Measurements from ENCODE around the gene CXCL3.

The CXCL3 gene

DNA sequence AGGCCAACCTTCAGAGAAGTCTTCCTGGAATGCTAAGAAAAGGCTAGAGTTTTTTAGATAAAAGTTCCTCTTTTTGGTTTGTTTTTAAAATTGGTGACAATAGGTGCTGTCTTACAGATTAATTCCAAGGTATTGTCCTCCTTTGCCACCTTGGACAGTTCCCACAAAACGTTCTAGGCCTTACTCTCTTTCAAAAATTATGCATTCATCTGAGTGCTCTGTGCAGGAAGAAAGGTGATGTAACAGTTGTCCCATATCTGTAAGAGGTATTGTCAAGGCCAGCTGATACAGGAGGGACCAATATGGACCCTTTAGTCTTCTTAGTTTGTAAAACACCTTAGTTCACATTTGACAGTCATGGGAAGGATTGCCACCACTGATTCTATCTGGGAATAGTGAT, 24.2 kb downstream of the CXCL3 start:
- DNase-seq (ENCODE audit: low read depth, low spot score): peak; percentile 26

DNA sequence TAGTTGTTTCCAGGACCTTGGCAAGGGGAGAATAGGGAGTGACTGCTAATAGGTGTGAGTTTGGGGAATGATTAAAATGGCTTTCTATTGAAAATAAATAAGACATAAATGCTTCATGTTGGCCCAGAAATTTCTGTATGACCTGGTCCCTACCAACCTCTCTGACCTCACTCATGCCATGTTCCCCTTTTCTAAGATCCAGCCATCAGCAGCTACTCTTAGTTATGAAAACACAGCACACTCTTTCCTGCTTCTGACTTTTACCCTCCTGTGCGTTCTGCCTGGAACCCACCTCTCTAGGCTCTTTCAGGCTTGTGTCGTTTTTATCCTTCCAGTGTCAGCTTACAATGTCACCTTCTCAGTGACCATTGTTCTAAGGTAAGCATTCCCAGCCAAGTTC, 25.2 kb downstream of the CXCL3 start:
- DNase-seq (ENCODE audit: low read depth, low spot score): no peak

DNA sequence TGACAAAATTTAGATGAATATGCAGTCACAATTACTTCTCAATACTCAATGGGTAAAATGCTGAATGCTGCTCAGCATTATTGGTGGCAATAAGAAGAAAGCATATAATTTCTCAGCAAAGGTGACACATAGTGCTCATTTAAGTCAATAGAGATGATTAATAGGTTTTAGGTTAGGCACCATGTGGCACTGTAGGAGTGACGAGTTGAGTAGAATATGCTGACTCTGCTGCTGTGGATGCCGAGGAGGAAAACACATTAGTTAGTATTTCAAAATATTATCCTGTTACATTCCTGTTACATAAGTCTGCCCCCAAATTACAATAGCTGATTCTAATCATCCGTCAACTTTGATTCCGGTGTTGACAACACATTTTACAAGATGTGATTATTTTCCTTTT, 26.4 kb downstream of the CXCL3 start:
- no peak for DNase-seq (ENCODE audit: low read depth, low spot score)

DNA sequence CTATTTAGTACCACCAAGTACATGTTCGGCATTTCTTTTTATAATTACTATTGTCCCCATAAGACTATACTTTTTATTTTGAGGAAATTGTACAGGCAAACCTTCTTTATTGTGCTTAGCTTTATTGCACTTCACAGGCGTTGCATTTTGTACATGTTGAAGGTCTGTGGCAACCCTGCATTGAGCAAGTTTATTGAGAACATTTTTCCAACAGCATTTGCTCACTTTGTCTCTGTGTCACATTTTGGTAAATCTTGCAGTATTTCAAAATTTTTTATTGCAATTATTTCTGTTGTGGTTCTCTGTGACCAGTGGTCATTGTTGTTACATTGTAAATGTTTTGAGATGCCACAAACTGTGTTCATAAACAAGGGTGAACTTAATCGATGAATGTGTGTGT, 29.2 kb downstream of the CXCL3 start:
- no peak for DNase-seq (ENCODE audit: low read depth, low spot score)

DNA sequence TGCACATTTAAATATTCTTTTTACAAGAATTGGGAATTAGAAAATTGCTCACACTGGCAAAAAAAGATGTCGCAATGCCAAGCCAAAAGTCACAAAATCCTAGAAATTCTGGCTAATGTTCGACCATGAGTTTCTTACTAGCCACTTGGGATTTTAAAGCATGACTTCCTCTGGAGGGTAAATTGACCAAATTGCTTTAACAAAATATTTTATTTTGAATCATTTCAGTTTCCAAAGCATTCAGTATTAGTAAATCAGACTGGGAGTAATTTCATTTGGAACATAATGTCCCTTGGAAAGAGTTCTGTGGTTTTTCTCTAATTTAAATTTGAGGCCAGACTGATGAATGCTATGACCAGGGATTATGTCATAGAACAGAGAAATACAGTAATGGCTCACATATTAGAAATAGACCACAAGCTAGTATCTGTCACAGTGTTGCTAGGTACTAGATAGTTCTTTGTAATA, 32.4 kb downstream of the CXCL3 start:
- DNase-seq (ENCODE audit: low read depth, low spot score): peak; percentile 56

DNA sequence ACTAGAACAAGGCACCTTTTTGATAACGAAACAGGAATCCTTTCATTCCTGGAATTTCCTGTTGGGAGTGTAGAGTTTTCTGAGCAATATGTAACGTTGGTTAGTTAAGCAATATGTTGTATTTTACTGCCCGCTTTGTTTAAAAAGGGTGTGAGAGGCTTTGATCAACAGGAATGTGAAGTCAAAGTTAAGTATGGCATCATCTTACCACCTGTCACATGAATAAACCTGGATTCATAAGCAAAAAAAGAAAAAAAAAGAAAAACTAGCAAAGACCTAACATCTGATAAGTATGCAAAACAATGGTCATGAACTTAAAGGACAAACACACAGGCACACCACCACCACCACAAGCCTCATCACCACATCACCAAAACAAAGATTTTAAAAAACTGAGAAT, 33.0 kb downstream of the CXCL3 start:
- DNase-seq (ENCODE audit: low read depth, low spot score): peak; percentile 11

DNA sequence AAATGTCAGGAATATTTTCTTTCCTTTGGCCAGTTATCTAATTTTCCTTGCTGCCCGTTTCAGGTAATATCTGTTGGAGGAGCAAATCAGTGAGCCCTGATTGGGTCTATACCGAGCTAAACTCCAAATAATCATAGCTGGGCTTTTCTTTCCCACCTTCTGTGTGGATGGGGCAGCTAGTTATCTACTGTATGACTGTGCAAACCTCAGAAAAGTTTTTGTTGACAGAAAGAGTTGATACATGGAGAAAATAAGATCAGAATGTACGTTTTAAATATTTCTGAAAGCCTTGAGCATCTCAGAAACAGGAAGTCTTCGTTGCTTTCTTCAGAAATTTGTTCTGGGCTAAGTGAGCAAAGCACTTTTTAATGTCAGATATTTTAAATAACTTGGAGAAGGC, 33.8 kb downstream of the CXCL3 start:
- no peak for DNase-seq (ENCODE audit: low read depth, low spot score)

DNA sequence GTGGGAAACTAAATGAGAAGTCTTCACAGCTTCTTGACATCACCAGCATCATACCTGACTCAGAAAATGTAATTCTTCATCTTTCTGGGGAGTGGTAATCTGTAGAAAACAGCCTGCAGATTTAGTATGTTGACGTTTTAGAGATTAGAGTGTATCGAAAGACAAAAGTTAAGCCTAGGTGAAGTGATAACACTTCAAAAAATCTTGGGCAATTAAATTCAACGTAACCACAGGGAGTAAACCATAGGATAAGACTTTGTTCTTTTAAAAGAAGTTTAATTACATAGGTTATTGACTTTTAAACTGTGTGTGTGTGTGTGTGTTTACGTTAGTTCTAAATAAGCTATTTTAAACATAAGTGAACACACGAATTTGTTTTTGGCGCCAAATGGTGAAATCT, 38.2 kb downstream of the CXCL3 start:
- no peak for DNase-seq (ENCODE audit: low read depth, low spot score)

DNA sequence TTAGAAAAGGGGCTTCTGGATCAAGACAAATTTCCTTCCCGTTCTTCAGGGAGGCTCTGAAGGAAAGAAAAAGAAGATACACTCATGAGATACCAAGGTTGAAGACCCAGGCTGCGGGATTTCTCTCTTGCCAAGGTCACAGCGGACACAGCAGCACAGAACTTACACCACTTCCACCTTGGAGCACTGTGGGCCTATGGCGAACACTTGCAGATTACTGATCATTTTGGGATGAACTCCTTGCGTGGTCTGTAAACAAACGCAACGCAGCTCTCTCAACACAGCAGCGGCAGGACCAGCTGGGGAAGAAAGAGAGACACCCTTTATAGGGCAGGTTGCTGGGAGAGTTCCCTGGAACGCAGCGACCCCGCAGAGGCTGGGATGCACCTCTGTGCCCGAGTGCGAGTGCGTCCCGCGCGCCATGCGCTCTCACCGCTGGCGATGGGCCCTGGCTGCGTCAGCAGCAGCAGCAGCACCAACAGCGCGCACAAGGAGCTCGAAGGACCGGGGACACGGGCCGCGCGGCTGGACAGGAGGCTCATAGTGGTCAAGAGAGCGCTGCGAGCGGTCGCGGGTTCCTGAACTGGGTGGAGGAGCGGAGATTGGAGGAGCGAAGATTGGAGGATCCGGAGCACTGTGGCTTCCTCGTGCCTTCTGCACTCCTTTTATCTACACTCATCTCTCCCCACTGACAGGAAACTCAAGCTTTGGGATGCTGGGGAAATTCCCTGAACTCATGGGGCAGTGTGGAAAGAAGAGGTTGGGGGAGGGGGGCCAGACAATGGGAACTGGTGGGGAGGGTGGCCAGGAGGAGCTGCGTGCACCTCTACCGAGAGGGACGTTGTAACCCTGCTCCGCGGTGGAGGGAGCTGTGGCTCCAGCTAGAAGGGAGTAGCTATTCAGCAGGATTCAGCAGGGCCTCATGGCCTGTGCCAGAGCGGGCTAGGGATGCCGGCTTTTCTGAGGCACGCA, 40.2 kb downstream of the CXCL3 start, which contains the start of gene CXCL5:
Gene CXCL5 (minus strand): TSS at position 638 of the 972 bp plus-strand sequence. CDS start 96 bp downstream, at position 542.
- DNase-seq (ENCODE audit: low read depth, low spot score): peak; percentile 67

DNA sequence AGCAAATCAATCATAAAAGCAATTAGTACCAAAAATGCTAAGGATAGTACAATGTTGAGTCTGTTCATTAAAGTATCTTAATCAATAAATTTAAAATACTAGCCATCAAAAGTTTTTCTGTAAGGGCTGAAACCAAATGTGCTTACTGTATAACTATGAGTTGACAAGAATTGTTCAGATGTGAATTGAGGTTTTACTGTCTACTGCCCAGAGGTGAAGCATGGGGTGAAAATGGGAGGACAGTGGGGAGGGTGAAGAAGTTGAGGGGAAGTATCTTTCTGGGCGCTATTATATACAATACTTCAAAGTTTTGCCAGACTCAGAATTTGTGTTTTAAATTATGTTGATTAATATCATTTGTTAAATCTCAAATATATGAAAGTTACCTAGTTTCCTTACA, 46.4 kb downstream of the CXCL3 start:
- no peak for DNase-seq (ENCODE audit: low read depth, low spot score)

DNA sequence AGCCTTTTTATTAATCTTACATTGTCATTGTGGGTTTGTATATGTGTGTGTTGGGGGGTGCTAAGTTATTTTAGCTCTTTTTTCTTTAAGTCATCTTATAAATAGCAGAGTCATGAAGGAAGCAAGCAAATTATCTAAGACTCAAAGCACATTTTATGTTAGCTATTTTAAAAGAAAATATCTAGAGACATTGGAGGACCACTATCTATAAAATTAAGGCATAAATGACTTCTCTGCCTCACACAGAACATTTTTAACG, 46.8 kb downstream of the CXCL3 start:
- no peak for DNase-seq (ENCODE audit: low read depth, low spot score)

DNA sequence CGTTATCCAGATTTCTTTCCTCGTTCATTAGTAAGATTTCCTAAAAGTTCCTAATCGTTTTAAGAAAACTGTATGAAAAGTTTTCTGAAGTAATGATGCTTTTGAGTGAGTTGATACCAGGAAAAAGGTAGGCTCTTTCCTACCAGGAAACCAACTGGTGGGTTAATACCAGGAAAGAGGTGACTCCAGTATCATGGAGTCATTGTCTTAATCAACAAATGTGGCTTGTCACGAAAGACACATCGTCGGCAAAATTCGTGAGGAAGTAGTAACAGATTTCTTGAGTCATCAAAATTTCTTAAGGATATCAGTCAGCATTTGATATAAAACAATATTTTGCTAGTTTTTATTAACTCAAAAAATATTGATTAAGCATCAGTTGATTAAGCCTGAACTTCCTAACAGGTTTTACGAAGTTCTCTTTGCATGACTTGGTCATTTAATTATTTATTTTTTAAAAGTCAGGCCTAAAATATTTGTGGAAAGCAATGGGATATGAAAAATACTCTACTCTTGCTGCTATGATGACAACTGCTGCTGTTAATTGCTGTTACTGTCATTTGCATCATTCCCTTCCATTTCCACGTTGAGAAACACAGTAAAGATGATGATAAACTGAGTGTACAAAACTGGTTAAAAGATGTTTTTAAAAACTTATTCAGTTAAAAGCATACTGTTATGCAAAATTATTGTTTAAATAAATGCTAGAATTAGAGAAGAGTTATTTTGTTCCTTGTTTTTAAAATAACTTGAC, 47.3 kb downstream of the CXCL3 start:
- no peak for DNase-seq (ENCODE audit: low read depth, low spot score)

DNA sequence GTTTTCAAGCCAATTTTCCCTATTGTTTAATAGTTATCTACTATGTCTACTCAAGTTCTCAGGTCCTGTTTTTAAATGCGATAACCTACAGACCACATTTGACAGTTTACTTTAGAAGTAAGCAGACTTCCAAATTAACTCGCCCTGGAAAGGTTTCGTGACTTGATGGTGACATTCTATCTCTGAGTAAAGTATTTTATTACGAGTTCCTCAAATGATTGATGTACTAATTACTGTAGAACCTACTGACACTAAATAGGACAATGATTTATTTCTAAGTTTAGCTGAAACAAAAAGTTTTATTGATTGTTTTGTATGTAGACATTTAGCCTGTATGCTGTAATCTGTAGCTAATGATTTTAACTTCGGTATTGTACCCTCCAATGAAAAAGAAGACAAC, 48.6 kb downstream of the CXCL3 start:
- no peak for DNase-seq (ENCODE audit: low read depth, low spot score)

DNA sequence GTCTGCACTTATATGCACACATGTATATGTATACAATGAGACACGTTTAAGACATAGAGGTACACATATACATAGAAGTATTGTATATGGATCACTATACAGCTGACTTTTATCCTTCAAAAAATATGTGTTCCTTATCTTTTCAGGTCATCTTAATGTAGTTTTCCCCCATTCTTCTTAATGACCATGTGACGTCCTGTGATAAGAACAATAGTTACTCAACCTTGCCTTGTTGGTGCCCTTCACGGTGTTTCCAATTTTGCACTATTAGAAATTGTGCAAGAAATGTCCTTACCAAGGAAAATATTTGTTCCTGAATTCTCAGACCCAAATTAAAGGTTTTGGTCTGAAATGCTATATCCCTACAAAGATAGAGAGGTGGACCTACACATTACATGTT, 49.5 kb downstream of the CXCL3 start:
- DNase-seq (ENCODE audit: low read depth, low spot score): no peak

DNA sequence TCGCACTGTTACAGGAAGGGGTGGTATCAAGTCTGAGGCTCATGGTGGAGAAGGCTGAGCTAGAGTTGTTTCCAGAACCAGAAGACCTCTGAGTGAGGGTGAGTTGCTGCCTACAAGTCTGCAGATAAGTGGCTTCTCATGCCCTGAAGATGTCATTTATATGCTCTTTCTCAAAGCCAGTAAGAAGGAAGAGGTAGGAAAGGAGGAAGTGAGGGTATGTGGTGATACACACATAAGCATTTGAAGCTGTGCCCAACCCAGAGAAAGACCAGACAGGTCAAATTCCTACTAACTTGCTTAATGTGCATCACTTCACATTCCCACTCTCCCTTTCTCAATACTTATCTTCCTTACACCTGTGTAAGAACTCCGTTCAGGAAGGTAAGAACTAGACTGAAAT, 50.4 kb downstream of the CXCL3 start, which contains the start of gene PPBP:
Gene PPBP (minus strand): TSS at position 130 of the 400 bp plus-strand sequence. CDS start 87 bp downstream, at position 43.
- no peak for DNase-seq (ENCODE audit: low read depth, low spot score)
